ENCODE measurements around the gene ZDHHC20.

ZDHHC20 gene

GRCh38 chr13:21365574-21365973, 93.5 kb downstream of the ZDHHC20 start:
- H3K4me3 ChIP-seq (ENCODE audit: low read depth, low read length) = no peak overlapping the region
- TF ChIP-seq CTCF (conservative IDR thresholded peaks at IDR 0.05; ENCODE audit: low read depth, low read length) = no peak
- no peak for DNase-seq (ENCODE audit: low read depth)

- DNase-seq (ENCODE audit: low read depth) = no peak
- TF ChIP-seq CTCF (conservative IDR thresholded peaks at IDR 0.05; ENCODE audit: low read depth, low read length) = no peak
- H3K4me3 ChIP-seq (ENCODE audit: low read depth, low read length) = no peak overlapping the region
Measured at GRCh38 chr13:21364916-21365315, 94.2 kb downstream of the ZDHHC20 start.

DNA sequence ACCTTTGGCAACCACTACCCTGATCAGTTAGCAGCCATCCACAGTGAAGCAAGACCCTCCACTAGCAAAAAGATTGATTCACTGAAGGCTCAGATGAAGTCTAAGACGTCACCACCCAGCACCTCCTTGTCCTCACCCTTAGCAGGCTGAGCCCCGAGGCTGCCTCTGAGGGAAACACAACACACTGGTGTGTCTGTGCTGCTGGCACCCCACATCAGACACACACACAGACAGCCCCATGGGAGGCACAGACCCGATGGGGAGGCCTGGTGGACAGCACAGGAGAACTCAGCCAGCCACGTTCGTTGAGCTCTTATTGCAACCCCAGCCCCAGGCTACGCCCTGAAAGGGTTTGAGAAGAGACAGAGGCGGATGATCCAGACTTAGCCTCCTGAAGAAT, 94.7 kb downstream of the ZDHHC20 start:
- DNase-seq (ENCODE audit: low read depth) = no peak
- TF ChIP-seq CTCF (conservative IDR thresholded peaks at IDR 0.05; ENCODE audit: low read depth, low read length) = no peak
- H3K4me3 ChIP-seq (ENCODE audit: low read depth, low read length) = no peak overlapping the region

DNA sequence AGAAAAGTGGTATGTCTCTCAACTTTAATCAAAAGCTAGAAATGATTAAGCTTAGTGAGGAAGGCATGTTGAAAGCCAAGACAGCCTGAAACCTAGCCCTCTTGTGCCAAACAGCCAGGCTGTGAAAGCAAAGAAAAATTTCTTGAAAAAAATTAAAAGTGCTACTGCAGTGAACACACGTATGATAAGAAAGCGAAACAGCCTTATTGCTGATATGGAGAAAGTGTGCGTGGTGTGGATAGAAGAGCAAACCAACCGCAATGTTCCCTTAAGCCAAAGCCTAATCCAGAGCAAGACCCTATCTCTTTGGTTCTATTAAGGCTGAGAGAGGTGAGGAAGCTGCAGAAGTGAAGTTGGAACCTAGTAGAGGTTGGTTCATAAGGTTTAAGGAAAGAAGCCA, 96.4 kb downstream of the ZDHHC20 start:
- H3K4me3 ChIP-seq (ENCODE audit: low read depth, low read length) = no peak overlapping the region
- no peak for DNase-seq (ENCODE audit: low read depth)
- no peak for TF ChIP-seq CTCF (conservative IDR thresholded peaks at IDR 0.05; ENCODE audit: low read depth, low read length)

- no peak for DNase-seq (ENCODE audit: low read depth)
- no peak for TF ChIP-seq CTCF (conservative IDR thresholded peaks at IDR 0.05; ENCODE audit: low read depth, low read length)
- H3K4me3 ChIP-seq (ENCODE audit: low read depth, low read length) = no peak overlapping the region
Measured at GRCh38 chr13:21361706-21362105, 97.4 kb downstream of the ZDHHC20 start.

- no peak overlapping the region for H3K4me3 ChIP-seq (ENCODE audit: low read depth, low read length)
- no peak for TF ChIP-seq CTCF (conservative IDR thresholded peaks at IDR 0.05; ENCODE audit: low read depth, low read length)
- no peak for DNase-seq (ENCODE audit: low read depth)
Measured at GRCh38 chr13:21361123-21361522, 98.0 kb downstream of the ZDHHC20 start.

DNA sequence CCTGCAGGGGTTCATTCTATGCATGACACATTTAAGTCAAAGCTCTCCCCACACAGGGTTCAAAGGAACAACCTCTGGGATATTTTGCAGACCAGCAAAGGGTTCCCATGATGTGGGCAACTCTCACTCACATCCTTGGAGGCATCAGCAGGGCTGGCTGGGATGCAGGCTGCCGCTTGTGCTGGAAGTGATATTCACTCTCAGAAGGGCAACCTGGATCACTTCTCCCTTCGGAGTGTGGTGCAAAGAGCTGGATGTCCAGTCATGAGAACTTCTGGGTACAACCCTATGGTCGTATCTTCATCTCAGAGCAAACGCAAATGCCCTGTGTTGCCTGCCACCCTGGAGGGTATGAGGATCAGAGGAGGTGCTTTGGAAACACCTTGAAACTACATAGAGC, 98.6 kb downstream of the ZDHHC20 start:
- no peak for TF ChIP-seq CTCF (conservative IDR thresholded peaks at IDR 0.05; ENCODE audit: low read depth, low read length)
- H3K4me3 ChIP-seq (ENCODE audit: low read depth, low read length) = no peak overlapping the region
- DNase-seq (ENCODE audit: low read depth) = no peak
